Hepatocyte (in vitro differentiated cells): Measurements from ENCODE around the gene DOK5. TPM values are rescaled to one million over a fixed set of nuclear protein-coding genes. Genes with fewer than 3 reads are reported as not detected.

Experiments used
- DNase-seq: peaks from one replicate; pipeline ENCODE4 v3.0.0-alpha.2; 2016; ENCODE audit warnings: low spot score
- H2AFZ ChIP-seq: fragments of 200-600 bp; sonication (generic); 2 replicates; pipeline ENCODE4 v1.6.0; 2016; ENCODE audit warnings: antibody characterized with exemption, mild to moderate bottlenecking
- H3K27ac ChIP-seq: fragments of 200-600 bp; sonication (generic); 2 replicates; pipeline ENCODE4 v1.5.1; 2016; ENCODE audit warnings: mild to moderate bottlenecking
- H3K27me3 ChIP-seq: fragments of 200-600 bp; sonication (generic); 2 replicates; pipeline ENCODE4 v1.6.1; 2016
- H3K36me3 ChIP-seq: fragments of 200-600 bp; sonication (generic); replicated peaks from 2 replicates; pipeline ENCODE4 v1.5.1; 2016; ENCODE audit warnings: low read depth; ENCODE audit not compliant: insufficient read depth
- H3K4me1 ChIP-seq: fragments of 200-600 bp; sonication (generic); 2 replicates; pipeline ENCODE4 v1.5.1; 2016; ENCODE audit warnings: mild to moderate bottlenecking, moderate library complexity; ENCODE audit not compliant: insufficient read depth
- H3K4me2 ChIP-seq: fragments of 200-600 bp; sonication (generic); 2 replicates; pipeline ENCODE4 v1.6.0; 2016
- H3K4me3 ChIP-seq: fragments of 200-600 bp; sonication (generic); 2 replicates; pipeline ENCODE4 v1.5.1; 2016; ENCODE audit warnings: mild to moderate bottlenecking
- H3K79me2 ChIP-seq: fragments of 200-600 bp; sonication (generic); 2 replicates; pipeline ENCODE4 v1.6.0; 2017; ENCODE audit warnings: mild to moderate bottlenecking
- H3K9me2 ChIP-seq: fragments of 200-600 bp; sonication (generic); replicated peaks from 2 replicates; pipeline ENCODE4 v1.6.0; 2017; ENCODE audit warnings: mild to moderate bottlenecking; ENCODE audit not compliant: insufficient read depth
- H3K9me3 ChIP-seq: fragments of 200-600 bp; sonication (generic); 2 replicates; pipeline ENCODE4 v1.5.1; 2016; ENCODE audit warnings: low read depth, mild to moderate bottlenecking
- H4K20me1 ChIP-seq: fragments of 200-600 bp; sonication (generic); 2 replicates; pipeline ENCODE4 v1.6.0; 2016; ENCODE audit warnings: mild to moderate bottlenecking; ENCODE audit not compliant: insufficient read depth, poor library complexity, severe bottlenecking
- EZH2 ChIP-seq: fragments of 200-600 bp; sonication (generic); IDR thresholded peaks from 2 replicates; pipeline ENCODE4 v1.6.1; 2016; ENCODE audit warnings: antibody characterized with exemption, mild to moderate bottlenecking, borderline replicate concordance
- EZH2phosphoT487 ChIP-seq: fragments of 200-600 bp; sonication (generic); IDR thresholded peaks from one replicate; pipeline ENCODE4 v1.6.1; 2018; ENCODE audit warnings: antibody characterized with exemption, mild to moderate bottlenecking, low read depth, moderate library complexity; ENCODE audit not compliant: unreplicated experiment, severe bottlenecking
- WGBS: methylation state at CpG from one replicate; pipeline ENCODE4 v1.1.6; 2016; ENCODE audit warnings: low lambda C conversion rate; ENCODE audit errors: missing lambda C conversion rate; 5-methylcytosine and 5-hydroxymethylcytosine counted together
- polyA plus RNA-seq: library from polyadenylated mRNA; unstranded; fragments of >200 nt; fragmentation: Nextera tagmentation; extraction: Ambion mirVana; gene quantifications from 2 replicates; pipeline ENCODE4 v1.2.1, GENCODE V29; 2016
- total RNA-seq: library from RNA; depleted of rRNA; stranded (reverse); fragments of >200 nt; gene quantifications from 2 replicates; pipeline ENCODE4 v1.2.3, GENCODE V29; 2014
- TF ChIP-seq, protein P1 (sequence below): fragments of 200-600 bp; sonication (generic); IDR thresholded peaks from 2 replicates; pipeline ENCODE4 v1.5.1; 2016; ENCODE audit warnings: antibody characterized with exemption, mild to moderate bottlenecking; ENCODE audit not compliant: poor library complexity

DOK5 gene
- total and polyA plus RNA-seq, 2 experiments from 2014 or later = 7.0 to 7.5 TPM

GRCh38 chr20:54619682-54620081, 144.3 kb downstream of the DOK5 start:
- no peaks in the 10 kb centered on the region for H4K20me1 ChIP-seq
- peaks cover 15% of the 10 kb centered on the region for H3K4me1 ChIP-seq
- WGBS = 85% methylated on average over 3 of the region's 3 CpGs
- no peaks in the 10 kb centered on the region for H3K36me3 ChIP-seq
- H2AFZ ChIP-seq = no peak overlapping the region
- H3K4me2 ChIP-seq = peak overlapping the region; percentile 27
- H3K27me3 ChIP-seq = no peaks in the 10 kb centered on the region
- H3K4me3 ChIP-seq = no peak overlapping the region
- peak overlapping the region; percentile 24 for H3K27ac ChIP-seq
- H3K79me2 ChIP-seq = no peaks in the 10 kb centered on the region
- no peaks in the 10 kb centered on the region for H3K9me2 ChIP-seq
- no peaks in the 10 kb centered on the region for H3K9me3 ChIP-seq
- TF ChIP-seq, protein P1, sequence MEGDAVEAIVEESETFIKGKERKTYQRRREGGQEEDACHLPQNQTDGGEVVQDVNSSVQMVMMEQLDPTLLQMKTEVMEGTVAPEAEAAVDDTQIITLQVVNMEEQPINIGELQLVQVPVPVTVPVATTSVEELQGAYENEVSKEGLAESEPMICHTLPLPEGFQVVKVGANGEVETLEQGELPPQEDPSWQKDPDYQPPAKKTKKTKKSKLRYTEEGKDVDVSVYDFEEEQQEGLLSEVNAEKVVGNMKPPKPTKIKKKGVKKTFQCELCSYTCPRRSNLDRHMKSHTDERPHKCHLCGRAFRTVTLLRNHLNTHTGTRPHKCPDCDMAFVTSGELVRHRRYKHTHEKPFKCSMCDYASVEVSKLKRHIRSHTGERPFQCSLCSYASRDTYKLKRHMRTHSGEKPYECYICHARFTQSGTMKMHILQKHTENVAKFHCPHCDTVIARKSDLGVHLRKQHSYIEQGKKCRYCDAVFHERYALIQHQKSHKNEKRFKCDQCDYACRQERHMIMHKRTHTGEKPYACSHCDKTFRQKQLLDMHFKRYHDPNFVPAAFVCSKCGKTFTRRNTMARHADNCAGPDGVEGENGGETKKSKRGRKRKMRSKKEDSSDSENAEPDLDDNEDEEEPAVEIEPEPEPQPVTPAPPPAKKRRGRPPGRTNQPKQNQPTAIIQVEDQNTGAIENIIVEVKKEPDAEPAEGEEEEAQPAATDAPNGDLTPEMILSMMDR = no peak
- TF ChIP-seq EZH2 (no peak), EZH2phosphoT487 (no peak)
- DNase-seq = no peak

DNA sequence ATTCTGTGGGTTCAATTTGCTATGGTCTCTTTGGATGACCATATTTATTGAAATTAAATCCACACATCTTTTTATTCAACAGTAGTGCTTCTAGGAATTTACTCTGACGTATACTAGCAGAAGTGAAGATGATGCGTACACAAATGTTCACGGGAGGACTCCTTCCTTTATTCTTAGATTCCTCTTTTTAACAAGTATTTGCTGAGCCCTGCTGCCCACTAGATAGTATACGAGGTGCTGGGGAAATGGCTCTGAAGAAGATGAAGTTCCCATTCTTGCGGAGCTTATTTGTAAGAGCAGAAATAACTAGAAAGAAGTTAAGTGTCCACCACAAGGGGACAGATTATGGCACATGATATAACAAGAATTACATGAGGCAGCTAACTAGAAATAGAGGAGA, 145.2 kb downstream of the DOK5 start:
- TF ChIP-seq EZH2phosphoT487 (no peak), EZH2 (no peak)
- TF ChIP-seq, protein P1 = no peak
- no peaks in the 10 kb centered on the region for H3K36me3 ChIP-seq
- WGBS = 79% methylated on average over 5 of the region's 5 CpGs

GRCh38 chr20:54622333-54623295, 147.2 kb downstream of the DOK5 start:
- no peaks in the 10 kb centered on the region for H3K27me3 ChIP-seq
- H2AFZ ChIP-seq = no peak overlapping the region
- H3K36me3 ChIP-seq = no peaks in the 10 kb centered on the region
- 81% methylated on average over 20 of the region's 20 CpGs for WGBS
- no peak overlapping the region for H3K4me3 ChIP-seq
- no peak for DNase-seq
- H4K20me1 ChIP-seq = no peaks in the 10 kb centered on the region
- no peak for TF ChIP-seq EZH2phosphoT487
- TF ChIP-seq, protein P1 = no peak
- no peak for TF ChIP-seq EZH2
- no peak overlapping the region for H3K4me2 ChIP-seq
- H3K27ac ChIP-seq = no peak overlapping the region
- H3K9me2 ChIP-seq = no peaks in the 10 kb centered on the region
- peaks cover 23% of the 10 kb centered on the region for H3K4me1 ChIP-seq
- H3K79me2 ChIP-seq = no peaks in the 10 kb centered on the region
- H3K9me3 ChIP-seq = no peaks in the 10 kb centered on the region

More for the DNA sequence above, 145.2 kb downstream of the DOK5 start:
- DNase-seq = no peak
- Histone ChIP-seq H3K4me2 (no peak overlapping the region), H2AFZ (no peak overlapping the region), H3K4me1 (peaks cover 23% of the 10 kb centered on the region), H4K20me1 (no peaks in the 10 kb centered on the region), H3K79me2 (no peaks in the 10 kb centered on the region), H3K9me2 (no peaks in the 10 kb centered on the region), H3K9me3 (no peaks in the 10 kb centered on the region), H3K4me3 (no peak overlapping the region), H3K27ac (no peak overlapping the region), H3K27me3 (no peaks in the 10 kb centered on the region)
